HL-60 (cell line): ENCODE data around the gene DDX39A.

Experiments used
- GABPA ChIP-seq: IDR thresholded peaks from 2 replicates; pipeline ENCODE4 v1.6.1; 2012; ENCODE audit warnings: low read depth
- POLR2AphosphoS5 ChIP-seq: IDR thresholded peaks from 2 replicates; pipeline ENCODE4 v1.6.1; 2012; ENCODE audit warnings: low read depth
- SPI1 ChIP-seq: IDR thresholded peaks from 2 replicates; pipeline ENCODE4 v1.6.1; 2012; ENCODE audit warnings: low read depth, mild to moderate bottlenecking, borderline replicate concordance
- TF ChIP-seq, protein P1 (sequence below): IDR thresholded peaks from one replicate; pipeline ENCODE4 v1.5.1; 2011; ENCODE audit warnings: low read length, control low read depth, inconsistent platforms; ENCODE audit not compliant: insufficient read depth

DNA sequence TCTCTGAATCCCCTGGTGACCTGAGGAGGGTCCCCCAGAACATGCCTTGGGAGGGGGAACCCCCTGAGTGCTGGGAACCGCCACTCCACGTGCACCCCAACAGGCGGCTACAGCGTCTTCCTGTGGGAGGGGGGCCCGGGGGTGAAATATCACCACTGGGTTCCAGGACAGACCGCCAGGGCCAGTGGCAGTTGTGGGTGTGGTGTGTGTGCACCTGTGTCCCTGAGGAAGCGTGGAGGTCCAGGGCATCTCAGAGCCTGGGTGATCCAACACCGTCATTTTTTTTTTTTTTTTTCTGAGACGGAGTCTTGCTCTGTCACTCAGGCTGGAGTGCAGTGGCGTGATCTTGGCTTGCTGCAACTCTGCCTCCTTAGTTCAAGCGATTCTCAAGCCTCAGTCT is 33.6 kb downstream of the DDX39A start:
- TF ChIP-seq, protein P1, sequence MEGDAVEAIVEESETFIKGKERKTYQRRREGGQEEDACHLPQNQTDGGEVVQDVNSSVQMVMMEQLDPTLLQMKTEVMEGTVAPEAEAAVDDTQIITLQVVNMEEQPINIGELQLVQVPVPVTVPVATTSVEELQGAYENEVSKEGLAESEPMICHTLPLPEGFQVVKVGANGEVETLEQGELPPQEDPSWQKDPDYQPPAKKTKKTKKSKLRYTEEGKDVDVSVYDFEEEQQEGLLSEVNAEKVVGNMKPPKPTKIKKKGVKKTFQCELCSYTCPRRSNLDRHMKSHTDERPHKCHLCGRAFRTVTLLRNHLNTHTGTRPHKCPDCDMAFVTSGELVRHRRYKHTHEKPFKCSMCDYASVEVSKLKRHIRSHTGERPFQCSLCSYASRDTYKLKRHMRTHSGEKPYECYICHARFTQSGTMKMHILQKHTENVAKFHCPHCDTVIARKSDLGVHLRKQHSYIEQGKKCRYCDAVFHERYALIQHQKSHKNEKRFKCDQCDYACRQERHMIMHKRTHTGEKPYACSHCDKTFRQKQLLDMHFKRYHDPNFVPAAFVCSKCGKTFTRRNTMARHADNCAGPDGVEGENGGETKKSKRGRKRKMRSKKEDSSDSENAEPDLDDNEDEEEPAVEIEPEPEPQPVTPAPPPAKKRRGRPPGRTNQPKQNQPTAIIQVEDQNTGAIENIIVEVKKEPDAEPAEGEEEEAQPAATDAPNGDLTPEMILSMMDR: no peak
- peak; percentile 34; the same call in 1 of the 2 replicates for TF ChIP-seq POLR2AphosphoS5
- TF ChIP-seq GABPA: no peak
- TF ChIP-seq SPI1: no peak
